PFSK-1 (cell line): ENCODE data around the gene AGK.

ENCODE experiments used
- FOXP2 ChIP-seq: optimal IDR thresholded peaks from 2 replicates; pipeline ENCODE3; 2011; ENCODE audit warnings: borderline replicate concordance, control low read depth, inconsistent platforms; ENCODE audit not compliant: insufficient read depth; ENCODE audit errors: extremely low read length, extremely low read depth
- POLR2AphosphoS5 ChIP-seq: IDR thresholded peaks from 2 replicates; pipeline ENCODE4 v1.6.1; 2012; ENCODE audit warnings: low read depth, mild to moderate bottlenecking, control low read depth, low read length, moderate library complexity
- REST ChIP-seq, 2 experiments: IDR thresholded peaks; 2 replicates each; pipeline versions ENCODE4 v1.6.1 to v1.8.0; 2011 to 2012; ENCODE audit warnings: low read depth in 2 of 2, low read length in 2 of 2, control low read depth in 1 of 2, inconsistent platforms in 1 of 2, mild to moderate bottlenecking in 1 of 2, moderate library complexity in 1 of 2; ENCODE audit not compliant: insufficient read depth in 1 of 2
- SIN3A ChIP-seq: IDR thresholded peaks from 2 replicates; pipeline ENCODE4 v1.6.1; 2012; ENCODE audit warnings: mild to moderate bottlenecking, low read length, moderate library complexity, borderline replicate concordance; ENCODE audit not compliant: insufficient read depth
- TAF1 ChIP-seq: IDR thresholded peaks from 2 replicates; pipeline ENCODE4 v1.6.1; 2012; ENCODE audit warnings: low read length, control low read depth, borderline replicate concordance; ENCODE audit not compliant: insufficient read depth

The AGK gene

GRCh38 chr7:141679014-141679413 lies 127.8 kb downstream of the AGK start:
- no peak for TF ChIP-seq TAF1
- no peak for TF ChIP-seq FOXP2
- TF ChIP-seq POLR2AphosphoS5 = no peak
- TF ChIP-seq SIN3A = no peak
- no peak for TF ChIP-seq REST (IDR thresholded peaks at IDR 0.05; ENCODE audit: insufficient read depth in 1 of 2, low read depth in 2 of 2, low read length in 2 of 2)

- TF ChIP-seq POLR2AphosphoS5 = no peak
- TF ChIP-seq REST (IDR thresholded peaks at IDR 0.05; ENCODE audit: insufficient read depth in 1 of 2, low read depth in 2 of 2, low read length in 2 of 2) = no peak
- no peak for TF ChIP-seq SIN3A
- TF ChIP-seq TAF1 = no peak
- TF ChIP-seq FOXP2 = no peak
These were observed 134.2 kb downstream of the AGK start for GRCh38 chr7:141685285-141686023.

GRCh38 chr7:141686074-141686473 lies 134.9 kb downstream of the AGK start:
- TF ChIP-seq REST (IDR thresholded peaks at IDR 0.05; ENCODE audit: insufficient read depth in 1 of 2, low read depth in 2 of 2, low read length in 2 of 2) (no peak), FOXP2 (no peak), TAF1 (no peak), SIN3A (no peak), POLR2AphosphoS5 (no peak)

- TF ChIP-seq REST (IDR thresholded peaks at IDR 0.05; ENCODE audit: insufficient read depth in 1 of 2, low read depth in 2 of 2, low read length in 2 of 2) (no peak), SIN3A (no peak), FOXP2 (no peak), POLR2AphosphoS5 (no peak)
These were observed 135.5 kb downstream of the AGK start for GRCh38 chr7:141686670-141687069.

GRCh38 chr7:141688043-141688442 lies 136.8 kb downstream of the AGK start:
- TF ChIP-seq TAF1 = no peak
- TF ChIP-seq POLR2AphosphoS5 = no peak
- TF ChIP-seq SIN3A = no peak
- no peak for TF ChIP-seq FOXP2
- TF ChIP-seq REST (IDR thresholded peaks at IDR 0.05; ENCODE audit: insufficient read depth in 1 of 2, low read depth in 2 of 2, low read length in 2 of 2) = no peak
